Hematopoietic multipotent progenitor cell treated with erythropoietin and hydrocortisone succinate and interleukin-3 and kit ligand, for 15 days (in vitro differentiated cells): Measurements from ENCODE around the gene IFI44L.

Experiments
- DNase-seq: peaks from one replicate; pipeline ENCODE4 v3.0.0-alpha.2; 2015; ENCODE audit warnings: low spot score

IFI44L gene

GRCh38 chr1:78688697-78689096 is 68.4 kb downstream of the IFI44L start:
- DNase-seq = no peak

GRCh38 chr1:78690516-78690915 is 70.3 kb downstream of the IFI44L start:
- DNase-seq = no peak

DNA sequence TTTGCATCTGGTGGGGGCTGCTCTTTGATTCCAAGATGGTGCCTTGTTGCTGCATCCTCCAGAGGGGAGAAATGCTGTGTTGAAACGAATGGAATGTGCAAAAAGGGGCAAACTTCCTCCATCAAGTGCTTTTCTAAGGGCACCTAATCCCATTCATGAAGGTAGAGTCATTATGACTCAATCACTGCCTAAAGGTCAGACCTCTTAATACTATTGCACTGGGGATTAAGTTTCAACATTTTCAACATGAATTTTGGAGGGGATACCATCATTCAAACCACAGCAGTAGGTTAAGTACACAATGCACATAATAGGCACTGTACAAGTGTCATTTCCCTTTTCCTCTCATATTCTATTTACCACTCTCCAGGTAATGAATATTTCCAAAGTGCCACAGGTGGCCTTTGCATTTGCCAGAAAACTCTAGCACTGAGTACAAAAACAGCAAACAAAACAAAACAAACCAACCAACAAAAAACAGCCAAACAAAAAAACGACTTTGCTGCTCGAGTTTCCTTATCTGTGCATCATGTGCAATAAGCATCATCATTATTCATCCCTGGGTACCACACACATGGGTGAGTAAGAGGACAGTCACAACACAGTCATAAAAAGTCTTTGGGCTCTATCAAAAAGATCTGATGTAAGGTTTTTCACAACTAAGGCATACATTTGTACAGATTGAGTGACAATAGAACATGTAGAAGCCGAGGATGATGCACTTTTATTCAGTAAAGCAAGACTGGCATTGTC is 71.9 kb downstream of the IFI44L start:
- no peak for DNase-seq
